ENCODE results near the gene SUPT3H. TPM values are rescaled to one million over a fixed set of nuclear protein-coding genes. Genes with fewer than 3 reads are reported as not detected.

Gene SUPT3H
- polyA plus RNA-seq, 1 experiment, result 8.7 TPM

DNA sequence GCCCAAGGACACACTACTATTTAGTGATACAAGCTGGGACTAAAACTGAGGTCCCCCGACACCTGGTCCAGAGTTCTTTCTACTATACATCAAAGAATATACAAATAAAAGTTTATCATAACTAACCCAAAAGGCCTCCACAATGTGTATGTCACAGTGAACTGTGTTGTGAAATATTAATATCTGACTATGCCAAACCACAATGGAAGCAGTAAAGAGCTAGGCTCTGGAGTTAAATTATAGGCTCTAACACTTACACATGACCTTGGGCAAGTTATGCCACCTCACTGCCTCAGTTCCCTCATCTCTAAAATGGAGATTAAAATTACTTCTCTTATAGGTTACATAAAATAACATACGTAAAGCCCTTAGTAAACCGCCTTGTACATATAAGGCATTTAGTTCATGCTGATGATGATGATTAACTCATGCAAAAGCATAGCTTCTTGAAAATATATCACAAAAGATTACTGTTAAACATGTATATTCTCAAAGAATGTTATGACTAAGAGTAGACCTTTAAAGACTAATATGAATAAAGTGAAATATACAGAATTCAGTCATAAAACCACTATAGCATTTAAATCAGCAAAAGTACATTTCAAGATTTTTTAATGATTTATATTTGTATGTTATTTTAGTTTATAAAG is 5.7 kb downstream of the SUPT3H start:
- no peak for DNase-seq (ENCODE audit: low read depth, low spot score)
- ChIA-PET CTCF (interaction anchor here (0.5 to 0.6 kb wide), 2 partner anchors 558 to 561 kb away, joined by 3 to 4 read pairs; no protein-coding TSS in a partner anchor), POLR2A (no interaction called here)
- Histone ChIP-seq H3K27me3 (ENCODE audit: control insufficient read depth, insufficient read depth, low read length) (no peaks in the 10 kb centered on the region), H3K9me3 (ENCODE audit: control insufficient read depth, insufficient read depth, low read length) (no peaks in the 10 kb centered on the region), H3K4me3 (ENCODE audit: low read depth, low read length) (no peak overlapping the region), H3K27ac (ENCODE audit: low read depth, low read length) (no peak overlapping the region)
- TF ChIP-seq, protein P1, sequence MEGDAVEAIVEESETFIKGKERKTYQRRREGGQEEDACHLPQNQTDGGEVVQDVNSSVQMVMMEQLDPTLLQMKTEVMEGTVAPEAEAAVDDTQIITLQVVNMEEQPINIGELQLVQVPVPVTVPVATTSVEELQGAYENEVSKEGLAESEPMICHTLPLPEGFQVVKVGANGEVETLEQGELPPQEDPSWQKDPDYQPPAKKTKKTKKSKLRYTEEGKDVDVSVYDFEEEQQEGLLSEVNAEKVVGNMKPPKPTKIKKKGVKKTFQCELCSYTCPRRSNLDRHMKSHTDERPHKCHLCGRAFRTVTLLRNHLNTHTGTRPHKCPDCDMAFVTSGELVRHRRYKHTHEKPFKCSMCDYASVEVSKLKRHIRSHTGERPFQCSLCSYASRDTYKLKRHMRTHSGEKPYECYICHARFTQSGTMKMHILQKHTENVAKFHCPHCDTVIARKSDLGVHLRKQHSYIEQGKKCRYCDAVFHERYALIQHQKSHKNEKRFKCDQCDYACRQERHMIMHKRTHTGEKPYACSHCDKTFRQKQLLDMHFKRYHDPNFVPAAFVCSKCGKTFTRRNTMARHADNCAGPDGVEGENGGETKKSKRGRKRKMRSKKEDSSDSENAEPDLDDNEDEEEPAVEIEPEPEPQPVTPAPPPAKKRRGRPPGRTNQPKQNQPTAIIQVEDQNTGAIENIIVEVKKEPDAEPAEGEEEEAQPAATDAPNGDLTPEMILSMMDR (IDR thresholded peaks at IDR 0.05; ENCODE audit: low read depth, low read length), result no peak

DNA sequence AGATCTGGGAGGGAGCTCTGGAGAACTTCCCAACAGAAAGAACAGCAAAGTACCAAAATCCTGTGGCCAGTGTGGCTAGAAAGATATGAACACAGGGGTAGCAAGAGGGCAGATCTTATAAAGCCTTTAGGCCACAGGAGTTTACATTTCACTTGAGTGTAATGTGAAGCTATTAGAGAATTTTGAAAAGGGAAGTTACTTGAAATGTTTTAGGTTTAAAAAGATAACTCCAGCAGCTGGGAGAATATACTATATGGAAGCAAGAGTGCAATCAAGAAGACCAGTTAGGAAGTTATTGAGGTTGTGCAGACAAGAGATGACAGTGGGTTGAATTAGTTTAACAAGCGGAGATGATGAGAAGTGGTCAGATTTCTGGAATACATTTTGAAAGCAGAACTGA is 7.9 kb downstream of the SUPT3H start:
- ChIA-PET POLR2A (no interaction called here), CTCF (interaction anchor here (1.8 to 2.7 kb wide), 2 partner anchors 715 to 894 kb away, joined by 7 to 11 read pairs; no protein-coding TSS in a partner anchor)
- Histone ChIP-seq H3K9me3 (ENCODE audit: control insufficient read depth, insufficient read depth, low read length) (no peaks in the 10 kb centered on the region), H3K4me3 (ENCODE audit: low read depth, low read length) (no peak overlapping the region), H3K27ac (ENCODE audit: low read depth, low read length) (no peak overlapping the region), H3K27me3 (ENCODE audit: control insufficient read depth, insufficient read depth, low read length) (no peaks in the 10 kb centered on the region)
- TF ChIP-seq, protein P1 (IDR thresholded peaks at IDR 0.05; ENCODE audit: low read depth, low read length), result no peak
- DNase-seq (ENCODE audit: low read depth, low spot score), result no peak

DNA sequence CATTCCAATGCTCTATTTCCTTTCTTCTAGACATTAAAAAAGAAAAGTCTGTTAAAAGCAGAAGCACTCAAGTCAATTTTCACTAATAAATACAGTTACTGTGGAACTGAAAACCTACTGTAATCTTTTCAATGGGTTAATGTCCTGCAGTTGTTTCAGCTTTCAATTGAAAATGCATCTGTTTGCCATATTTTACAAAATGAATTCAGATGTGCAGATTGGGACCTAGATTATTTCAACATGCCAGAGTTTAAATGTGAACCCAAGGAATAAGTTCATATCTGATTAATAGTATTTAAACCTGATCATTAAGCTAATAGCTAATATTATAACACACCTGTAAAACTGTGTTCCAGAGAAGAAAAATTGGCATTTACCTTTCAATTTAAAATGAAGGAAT is 9.7 kb downstream of the SUPT3H start:
- no peak overlapping the region for H3K27ac ChIP-seq (ENCODE audit: low read depth, low read length)
- no peak for DNase-seq (ENCODE audit: low read depth, low spot score)
- POLR2A ChIA-PET, result no interaction called here
- H3K4me3 ChIP-seq (ENCODE audit: low read depth, low read length), result no peak overlapping the region
- CTCF ChIA-PET, result interaction anchor here (2.7 kb wide), 1 partner anchor 893 kb away, joined by 11 read pairs; no protein-coding TSS in a partner anchor
- TF ChIP-seq, protein P1 (IDR thresholded peaks at IDR 0.05; ENCODE audit: low read depth, low read length), result no peak
- H3K27me3 ChIP-seq (ENCODE audit: control insufficient read depth, insufficient read depth, low read length), result no peaks in the 10 kb centered on the region
- H3K9me3 ChIP-seq (ENCODE audit: control insufficient read depth, insufficient read depth, low read length), result no peaks in the 10 kb centered on the region

DNA sequence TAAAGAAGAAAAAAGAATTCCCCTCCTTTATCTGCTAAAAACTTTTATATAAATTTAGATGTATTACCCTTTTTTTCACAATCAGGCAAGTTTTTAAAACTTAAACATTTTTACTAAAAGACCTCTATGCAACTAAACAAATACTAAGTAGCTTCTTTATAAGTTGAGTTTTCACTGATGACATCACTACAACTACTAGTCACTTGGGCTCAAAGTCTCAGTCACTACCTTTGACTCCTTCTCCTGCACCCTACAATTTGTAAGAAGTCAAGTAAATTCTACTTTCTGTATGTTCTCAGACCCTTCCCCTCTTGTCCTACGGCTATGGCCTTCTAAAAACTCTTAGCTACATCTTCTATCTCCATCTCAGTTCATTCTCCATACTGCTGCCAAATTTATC is 11.2 kb downstream of the SUPT3H start:
- Histone ChIP-seq H3K9me3 (ENCODE audit: control insufficient read depth, insufficient read depth, low read length) (no peaks in the 10 kb centered on the region), H3K4me3 (ENCODE audit: low read depth, low read length) (no peak overlapping the region), H3K27ac (ENCODE audit: low read depth, low read length) (no peak overlapping the region), H3K27me3 (ENCODE audit: control insufficient read depth, insufficient read depth, low read length) (no peaks in the 10 kb centered on the region)
- ChIA-PET CTCF (interaction anchor here (2.1 to 2.9 kb wide), 2 partner anchors 348 to 891 kb away, joined by 5 to 9 read pairs; no protein-coding TSS in a partner anchor), POLR2A (interaction anchor here (1.1 kb wide), 1 partner anchor 11 kb away, joined by 3 read pairs; the partner anchor contains the start of gene SUPT3H)
- TF ChIP-seq, protein P1 (IDR thresholded peaks at IDR 0.05; ENCODE audit: low read depth, low read length), result no peak
- no peak for DNase-seq (ENCODE audit: low read depth, low spot score)

DNA sequence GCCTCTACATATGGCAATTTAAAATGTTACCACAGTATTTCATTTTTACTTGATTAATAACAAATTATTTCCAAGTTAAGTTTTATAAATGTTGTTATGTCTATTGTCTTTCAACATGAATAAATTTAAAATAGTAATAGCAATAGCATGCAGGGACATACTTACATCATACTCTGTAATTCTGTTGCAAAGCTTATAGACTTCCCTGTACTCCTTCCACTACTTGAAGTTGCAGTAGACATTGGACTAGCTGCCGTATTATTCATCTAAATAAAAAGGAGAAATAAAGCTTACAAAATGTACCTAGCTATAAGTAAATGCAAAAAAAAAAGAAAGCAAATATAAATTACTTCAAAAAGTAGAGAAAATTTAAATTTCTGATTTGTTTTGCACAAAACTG is 12.7 kb downstream of the SUPT3H start:
- TF ChIP-seq, protein P1 (IDR thresholded peaks at IDR 0.05; ENCODE audit: low read depth, low read length), result no peak
- H3K27me3 ChIP-seq (ENCODE audit: control insufficient read depth, insufficient read depth, low read length), result no peaks in the 10 kb centered on the region
- ChIA-PET POLR2A (no interaction called here), CTCF (interaction anchor here (1.0 to 2.9 kb wide), 3 partner anchors 14 to 890 kb away, joined by 3 to 9 read pairs (median 5); no protein-coding TSS in a partner anchor)
- no peaks in the 10 kb centered on the region for H3K9me3 ChIP-seq (ENCODE audit: control insufficient read depth, insufficient read depth, low read length)
- H3K4me3 ChIP-seq (ENCODE audit: low read depth, low read length), result no peak overlapping the region
- no peak for DNase-seq (ENCODE audit: low read depth, low spot score)
- no peak overlapping the region for H3K27ac ChIP-seq (ENCODE audit: low read depth, low read length)

Data from AG04450 (cell line).